HepG2 (cell line): ENCODE measurements around the gene SMARCA4. TPM values are rescaled to one million over a fixed set of nuclear protein-coding genes. Genes with fewer than 3 reads are reported as not detected.
A peak's percentile ranks its signal among the peaks of the same experiment; 100 is the strongest.

Source experiments
- GABPA ChIP-seq, 2 experiments: IDR thresholded peaks; 2 replicates each; pipeline ENCODE4 v1.6.1; 2011 to 2016; ENCODE audit warnings: low read depth in 2 of 2, low read length in 1 of 2, missing biosample characterization in 1 of 2, missing genetic modification characterization in 1 of 2
- KLF12 ChIP-seq: sonication (generic); formaldehyde crosslinking; IDR thresholded peaks from 2 replicates; pipeline ENCODE4 v1.4.0; 2020; ENCODE audit warnings: missing genetic modification reagents, borderline replicate concordance
- POLR2A ChIP-seq, 2 experiments: IDR thresholded peaks; 2 replicates each; pipeline ENCODE4 v1.6.1; 2011; ENCODE audit warnings: low read depth in 2 of 2, low read length in 2 of 2, mild to moderate bottlenecking in 1 of 2, moderate library complexity in 1 of 2; ENCODE audit not compliant: insufficient read depth in 1 of 2
- PRDM10 ChIP-seq: sonication (generic); formaldehyde crosslinking; IDR thresholded peaks from 2 replicates; pipeline ENCODE4 v1.4.0; 2020; ENCODE audit warnings: low read depth, missing genetic modification reagents
- SAFB2 ChIP-seq: sonication (generic); formaldehyde crosslinking; IDR thresholded peaks from 2 replicates; pipeline ENCODE4 v1.5.1; 2020; ENCODE audit warnings: missing genetic modification reagents, low read depth, mild to moderate bottlenecking, borderline replicate concordance
- SAP130 ChIP-seq: IDR thresholded peaks from 2 replicates; pipeline ENCODE4 v1.6.1; 2016; ENCODE audit warnings: low read depth
- SP4 ChIP-seq: sonication (generic); formaldehyde crosslinking; IDR thresholded peaks from 2 replicates; pipeline ENCODE4 v1.8.1; 2023; ENCODE audit warnings: mild to moderate bottlenecking, missing genetic modification reagents
- TAF1 ChIP-seq: sonication (generic); formaldehyde crosslinking; IDR thresholded peaks from 2 replicates; pipeline ENCODE4 v1.4.0; 2020; ENCODE audit warnings: missing genetic modification reagents
- TBL1XR1 ChIP-seq: fragments of 150-350 bp; IDR thresholded peaks from 2 replicates; pipeline ENCODE4 v1.6.1; 2014; ENCODE audit warnings: borderline replicate concordance, low read length; ENCODE audit not compliant: partially characterized antibody
- TP53 ChIP-seq: sonication (generic); formaldehyde crosslinking; conservative IDR thresholded peaks from 2 replicates; pipeline ENCODE4 v1.4.0; 2020; ENCODE audit warnings: missing genetic modification reagents
- ZBTB43 ChIP-seq: sonication (generic); formaldehyde crosslinking; conservative IDR thresholded peaks from 2 replicates; pipeline ENCODE4 v1.4.0; 2020; ENCODE audit warnings: missing genetic modification reagents
- ZNF276 ChIP-seq: sonication (generic); formaldehyde crosslinking; IDR thresholded peaks from 2 replicates; pipeline ENCODE4 v1.4.0; 2020; ENCODE audit warnings: mild to moderate bottlenecking, low read depth, missing genetic modification reagents
- ZNF318 ChIP-seq: sonication (generic); formaldehyde crosslinking; IDR thresholded peaks from 2 replicates; pipeline ENCODE4 v1.4.0; 2020; ENCODE audit warnings: mild to moderate bottlenecking, missing genetic modification reagents
- ZNF629 ChIP-seq: sonication (generic); formaldehyde crosslinking; conservative IDR thresholded peaks from 2 replicates; pipeline ENCODE4 v1.5.0; 2020; ENCODE audit warnings: missing genetic modification reagents
- polyA plus RNA-seq, 8 experiments: library from polyadenylated mRNA; depleted of rRNA in 3 of 8; stranded (reverse) in 7 of 8; unstranded in 1 of 8; fragments of >200 nt; fragmentation: Illumina TruSeq in 4 of 8; extraction: Trizol in 4 of 8; gene quantifications; 2 replicates each; pipeline versions ENCODE4 v1.2.1 to v1.2.3, GENCODE V29; 2011 to 2016; ENCODE audit warnings: low read depth in 4 of 8, missing spikeins in 1 of 8, mixed read lengths in 1 of 8; ENCODE audit not compliant: insufficient read depth in 1 of 8
- total RNA-seq, 5 experiments: library from RNA; depleted of rRNA; stranded (reverse); fragments of >200 nt; fragmentation: Illumina TruSeq; extraction: Trizol; gene quantifications; 2 replicates each; pipeline ENCODE4 v1.2.3, GENCODE V29; 2016; ENCODE audit warnings: low read depth in 1 of 5

The SMARCA4 gene
- total and polyA plus RNA-seq, 2 of the 13 experiments (the other 11 are each of a cell fraction or from before 2014, with no cell fraction given), result 25.4 to 45.9 TPM

- TF ChIP-seq TAF1 (peak; percentile 56; the same call in 1 of the 2 replicates), ZNF629 (CRISPR knock-in tag) (0 out of 2 replicates have a peak, but pooled peaks have one; percentile 15), ZNF276 (CRISPR knock-in tag) (no peak), ZBTB43 (CRISPR knock-in tag) (peak; percentile 46; the same call in 1 of the 2 replicates), TP53 (0 out of 2 replicates have a peak, but pooled peaks have one; percentile 42), POLR2A (IDR thresholded peaks at IDR 0.05; ENCODE audit: insufficient read depth in 1 of 2, low read depth in 2 of 2, low read length in 2 of 2) (peak in 1 of 2 experiments; percentile 80; a peak in 1 of 4 replicates), SAP130 (CRISPR knock-in tag) (peak; percentile 86), GABPA (IDR thresholded peaks at IDR 0.05; ENCODE audit: low read depth, low read length) (no peak), GABPA (CRISPR knock-in tag; IDR thresholded peaks at IDR 0.05; ENCODE audit: low read depth) (peak; percentile 30; the same call in 1 of the 2 replicates), SP4 (CRISPR knock-in tag) (peak; percentile 36; the same call in 1 of the 2 replicates), PRDM10 (CRISPR knock-in tag) (0 out of 2 replicates have a peak, but pooled peaks have one; percentile 25), TBL1XR1 (peak; percentile 32), SAFB2 (0 out of 2 replicates have a peak, but pooled peaks have one; percentile 34), KLF12 (CRISPR knock-in tag) (0 out of 2 replicates have a peak, but pooled peaks have one; percentile 47), ZNF318 (0 out of 2 replicates have a peak, but pooled peaks have one; percentile 38)
Observed at GRCh38 chr19:11091703-11092153, 130.9 kb downstream of the SMARCA4 start (continued).
